ENCODE results near the gene VASP. TPM values are rescaled to one million over a fixed set of nuclear protein-coding genes. Genes with fewer than 3 reads are reported as not detected.

VASP gene
- total and polyA plus RNA-seq, 2 experiments from 2014 or later: 72.4 to 91.6 TPM

DNA sequence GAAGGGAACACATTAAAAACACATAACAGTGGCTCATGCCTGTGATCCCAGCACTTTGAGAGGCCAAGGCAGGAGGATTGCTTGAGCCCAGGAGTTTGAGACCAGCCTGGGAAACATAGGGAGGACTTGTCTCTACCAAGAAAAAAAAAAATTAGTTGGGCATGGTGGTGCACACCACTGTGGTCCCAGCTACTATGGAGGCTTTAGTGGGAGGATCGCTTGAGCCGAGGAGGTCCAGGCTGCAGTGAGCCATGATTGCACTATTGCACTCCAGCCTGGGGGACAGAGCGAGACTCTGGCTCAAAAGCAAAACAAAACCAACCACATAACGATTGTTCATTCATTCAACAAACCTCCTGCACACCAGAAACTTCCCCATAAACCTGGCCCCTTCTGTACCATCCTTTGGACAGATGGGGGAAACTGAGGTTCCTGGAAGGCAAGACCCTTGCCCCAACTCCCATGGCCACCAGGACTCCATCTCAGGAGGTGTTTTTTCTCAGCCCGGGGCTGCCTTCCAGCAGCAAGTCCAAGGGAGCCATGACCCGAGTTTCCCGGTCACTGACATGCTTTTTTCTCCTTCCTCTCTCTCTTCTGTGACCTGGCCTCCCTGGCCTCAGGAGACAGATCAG, 35.2 kb upstream of the VASP start:
- TF ChIP-seq, protein P1, sequence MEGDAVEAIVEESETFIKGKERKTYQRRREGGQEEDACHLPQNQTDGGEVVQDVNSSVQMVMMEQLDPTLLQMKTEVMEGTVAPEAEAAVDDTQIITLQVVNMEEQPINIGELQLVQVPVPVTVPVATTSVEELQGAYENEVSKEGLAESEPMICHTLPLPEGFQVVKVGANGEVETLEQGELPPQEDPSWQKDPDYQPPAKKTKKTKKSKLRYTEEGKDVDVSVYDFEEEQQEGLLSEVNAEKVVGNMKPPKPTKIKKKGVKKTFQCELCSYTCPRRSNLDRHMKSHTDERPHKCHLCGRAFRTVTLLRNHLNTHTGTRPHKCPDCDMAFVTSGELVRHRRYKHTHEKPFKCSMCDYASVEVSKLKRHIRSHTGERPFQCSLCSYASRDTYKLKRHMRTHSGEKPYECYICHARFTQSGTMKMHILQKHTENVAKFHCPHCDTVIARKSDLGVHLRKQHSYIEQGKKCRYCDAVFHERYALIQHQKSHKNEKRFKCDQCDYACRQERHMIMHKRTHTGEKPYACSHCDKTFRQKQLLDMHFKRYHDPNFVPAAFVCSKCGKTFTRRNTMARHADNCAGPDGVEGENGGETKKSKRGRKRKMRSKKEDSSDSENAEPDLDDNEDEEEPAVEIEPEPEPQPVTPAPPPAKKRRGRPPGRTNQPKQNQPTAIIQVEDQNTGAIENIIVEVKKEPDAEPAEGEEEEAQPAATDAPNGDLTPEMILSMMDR (IDR thresholded peaks at IDR 0.05; ENCODE audit: low read depth, low read length): no peak
- Histone ChIP-seq H3K9me3 (ENCODE audit: low read depth) (no peaks in the 10 kb centered on the region), H3K4me1 (ENCODE audit: low read depth) (peaks cover 14% of the 10 kb centered on the region), H3K4me3 (no peak overlapping the region), H3K36me3 (no peaks in the 10 kb centered on the region), H3K27me3 (no peaks in the 10 kb centered on the region), H3K27ac (no peak overlapping the region)
- peak in 1 of 2 donors; percentile 20 for DNase-seq (ENCODE audit: low read depth in 1 of 2, low spot score in 1 of 2)

DNA sequence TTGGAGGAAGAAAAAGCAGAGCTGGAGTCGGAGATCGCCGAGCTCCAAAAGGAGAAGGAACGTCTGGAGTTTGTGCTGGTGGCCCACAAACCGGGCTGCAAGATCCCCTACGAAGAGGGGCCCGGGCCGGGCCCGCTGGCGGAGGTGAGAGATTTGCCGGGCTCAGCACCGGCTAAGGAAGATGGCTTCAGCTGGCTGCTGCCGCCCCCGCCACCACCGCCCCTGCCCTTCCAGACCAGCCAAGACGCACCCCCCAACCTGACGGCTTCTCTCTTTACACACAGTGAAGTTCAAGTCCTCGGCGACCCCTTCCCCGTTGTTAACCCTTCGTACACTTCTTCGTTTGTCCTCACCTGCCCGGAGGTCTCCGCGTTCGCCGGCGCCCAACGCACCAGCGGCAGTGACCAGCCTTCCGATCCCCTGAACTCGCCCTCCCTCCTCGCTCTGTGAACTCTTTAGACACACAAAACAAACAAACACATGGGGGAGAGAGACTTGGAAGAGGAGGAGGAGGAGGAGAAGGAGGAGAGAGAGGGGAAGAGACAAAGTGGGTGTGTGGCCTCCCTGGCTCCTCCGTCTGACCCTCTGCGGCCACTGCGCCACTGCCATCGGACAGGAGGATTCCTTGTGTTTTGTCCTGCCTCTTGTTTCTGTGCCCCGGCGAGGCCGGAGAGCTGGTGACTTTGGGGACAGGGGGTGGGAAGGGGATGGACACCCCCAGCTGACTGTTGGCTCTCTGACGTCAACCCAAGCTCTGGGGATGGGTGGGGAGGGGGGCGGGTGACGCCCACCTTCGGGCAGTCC, 34.5 kb upstream of the VASP start:
- no peaks in the 10 kb centered on the region for H3K9me3 ChIP-seq (ENCODE audit: low read depth)
- H3K27ac ChIP-seq: no peak overlapping the region
- H3K36me3 ChIP-seq: no peaks in the 10 kb centered on the region
- H3K27me3 ChIP-seq: no peaks in the 10 kb centered on the region
- H3K4me1 ChIP-seq (ENCODE audit: low read depth): peaks cover 14% of the 10 kb centered on the region
- TF ChIP-seq, protein P1 (IDR thresholded peaks at IDR 0.05; ENCODE audit: low read depth, low read length): no peak
- DNase-seq (ENCODE audit: low read depth in 1 of 2, low spot score in 1 of 2): peak in 1 of 2 donors; percentile 39
- H3K4me3 ChIP-seq: no peak overlapping the region

DNA sequence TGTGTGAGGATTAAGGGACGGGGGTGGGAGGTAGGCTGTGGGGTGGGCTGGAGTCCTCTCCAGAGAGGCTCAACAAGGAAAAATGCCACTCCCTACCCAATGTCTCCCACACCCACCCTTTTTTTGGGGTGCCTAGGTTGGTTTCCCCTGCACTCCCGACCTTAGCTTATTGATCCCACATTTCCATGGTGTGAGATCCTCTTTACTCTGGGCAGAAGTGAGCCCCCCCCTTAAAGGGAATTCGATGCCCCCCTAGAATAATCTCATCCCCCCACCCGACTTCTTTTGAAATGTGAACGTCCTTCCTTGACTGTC, 34.0 kb upstream of the VASP start:
- Histone ChIP-seq H3K4me3 (no peak overlapping the region), H3K27me3 (no peaks in the 10 kb centered on the region), H3K4me1 (ENCODE audit: low read depth) (peaks cover 14% of the 10 kb centered on the region), H3K27ac (no peak overlapping the region), H3K9me3 (ENCODE audit: low read depth) (no peaks in the 10 kb centered on the region), H3K36me3 (no peaks in the 10 kb centered on the region)
- DNase-seq (ENCODE audit: low read depth in 1 of 2, low spot score in 1 of 2): no peak
- TF ChIP-seq, protein P1 (IDR thresholded peaks at IDR 0.05; ENCODE audit: low read depth, low read length): no peak

DNA sequence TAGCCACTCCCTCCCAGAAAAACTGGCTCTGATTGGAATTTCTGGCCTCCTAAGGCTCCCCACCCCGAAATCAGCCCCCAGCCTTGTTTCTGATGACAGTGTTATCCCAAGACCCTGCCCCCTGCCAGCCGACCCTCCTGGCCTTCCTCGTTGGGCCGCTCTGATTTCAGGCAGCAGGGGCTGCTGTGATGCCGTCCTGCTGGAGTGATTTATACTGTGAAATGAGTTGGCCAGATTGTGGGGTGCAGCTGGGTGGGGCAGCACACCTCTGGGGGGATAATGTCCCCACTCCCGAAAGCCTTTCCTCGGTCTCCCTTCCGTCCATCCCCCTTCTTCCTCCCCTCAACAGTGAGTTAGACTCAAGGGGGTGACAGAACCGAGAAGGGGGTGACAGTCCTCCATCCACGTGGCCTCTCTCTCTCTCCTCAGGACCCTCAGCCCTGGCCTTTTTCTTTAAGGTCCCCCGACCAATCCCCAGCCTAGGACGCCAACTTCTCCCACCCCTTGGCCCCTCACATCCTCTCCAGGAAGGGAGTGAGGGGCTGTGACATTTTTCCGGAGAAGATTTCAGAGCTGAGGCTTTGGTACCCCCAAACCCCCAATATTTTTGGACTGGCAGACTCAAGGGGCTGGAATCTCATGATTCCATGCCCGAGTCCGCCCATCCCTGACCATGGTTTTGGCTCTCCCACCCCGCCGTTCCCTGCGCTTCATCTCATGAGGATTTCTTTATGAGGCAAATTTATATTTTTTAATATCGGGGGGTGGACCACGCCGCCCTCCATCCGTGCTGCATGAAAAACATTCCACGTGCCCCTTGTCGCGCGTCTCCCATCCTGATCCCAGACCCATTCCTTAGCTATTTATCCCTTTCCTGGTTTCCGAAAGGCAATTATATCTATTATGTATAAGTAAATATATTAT, 33.3 kb upstream of the VASP start:
- TF ChIP-seq, protein P1 (IDR thresholded peaks at IDR 0.05; ENCODE audit: low read depth, low read length): no peak

More for the DNA sequence above, 33.3 kb upstream of the VASP start:
- H3K36me3 ChIP-seq: no peaks in the 10 kb centered on the region
- peaks cover 14% of the 10 kb centered on the region for H3K4me1 ChIP-seq (ENCODE audit: low read depth)
- no peak overlapping the region for H3K27ac ChIP-seq
- H3K4me3 ChIP-seq: no peak overlapping the region
- H3K27me3 ChIP-seq: no peaks in the 10 kb centered on the region
- no peaks in the 10 kb centered on the region for H3K9me3 ChIP-seq (ENCODE audit: low read depth)
- DNase-seq (ENCODE audit: low read depth in 1 of 2, low spot score in 1 of 2): peak in 1 of 2 donors; percentile 22
